ENCODE data around the gene MYBPH. TPM values are rescaled to one million over a fixed set of nuclear protein-coding genes. Genes with fewer than 3 reads are reported as not detected.

MYBPH gene
- polyA plus RNA-seq, 1 donor from 2014 or later = not detected

GRCh38 chr1:203200916-203201315 lies 25.3 kb upstream of the MYBPH start:
- H3K4me3 ChIP-seq (ENCODE audit: low read length) = no peak overlapping the region
- H3K9me3 ChIP-seq (ENCODE audit: low read length) = no peaks in the 10 kb centered on the region
- no peaks in the 10 kb centered on the region for H3F3A ChIP-seq (ENCODE audit: insufficient read depth, low read length, poor library complexity, severe bottlenecking)
- no peak overlapping the region for H2AFZ ChIP-seq (ENCODE audit: low read depth, low read length)
- no peak overlapping the region for H3K27ac ChIP-seq (ENCODE audit: low read length)
- no peak for TF ChIP-seq MXI1 (conservative IDR thresholded peaks at IDR 0.05; ENCODE audit: poor library complexity, severe bottlenecking)
- TF ChIP-seq POLR2AphosphoS5 (IDR thresholded peaks at IDR 0.05) = no peak
- no peaks in the 10 kb centered on the region for H4K20me1 ChIP-seq (ENCODE audit: insufficient read depth)
- no peaks in the 10 kb centered on the region for H3K36me3 ChIP-seq (ENCODE audit: insufficient read depth, low read length)
- H3K79me2 ChIP-seq (replicated peaks; ENCODE audit: insufficient read depth, low read length) = no peaks in the 10 kb centered on the region
- no peaks in the 10 kb centered on the region for H3K9me2 ChIP-seq (ENCODE audit: insufficient read depth, low read length)
- H3K27me3 ChIP-seq (ENCODE audit: insufficient read depth, low read depth, low read length) = no peaks in the 10 kb centered on the region
- no peak overlapping the region for H3K9ac ChIP-seq (ENCODE audit: low read length)
- H3K4me2 ChIP-seq (ENCODE audit: low read length) = no peak overlapping the region

GRCh38 chr1:203199816-203200571 lies 24.4 kb upstream of the MYBPH start:
- no peak overlapping the region for H3K4me2 ChIP-seq (ENCODE audit: low read length)
- no peaks in the 10 kb centered on the region for H3K27me3 ChIP-seq (ENCODE audit: insufficient read depth, low read depth, low read length)
- no peak overlapping the region for H3K9ac ChIP-seq (ENCODE audit: low read length)
- H3K27ac ChIP-seq (ENCODE audit: low read length) = no peak overlapping the region
- H3K36me3 ChIP-seq (ENCODE audit: insufficient read depth, low read length) = no peaks in the 10 kb centered on the region
- no peak for TF ChIP-seq RAD21 (conservative IDR thresholded peaks at IDR 0.05)
- no peak for TF ChIP-seq SMC3 (conservative IDR thresholded peaks at IDR 0.05; ENCODE audit: poor library complexity)
- no peak for TF ChIP-seq MXI1 (conservative IDR thresholded peaks at IDR 0.05; ENCODE audit: poor library complexity, severe bottlenecking)
- no peak for TF ChIP-seq EZH2 (IDR thresholded peaks at IDR 0.05; ENCODE audit: borderline replicate concordance, insufficient read depth, low read length, poor library complexity, severe bottlenecking)
- TF ChIP-seq TAF1 (IDR thresholded peaks at IDR 0.05; ENCODE audit: low read depth) = no peak
- no peak for TF ChIP-seq POLR2AphosphoS5 (IDR thresholded peaks at IDR 0.05)
- TF ChIP-seq EP300 (conservative IDR thresholded peaks at IDR 0.05; ENCODE audit: poor library complexity, severe bottlenecking) = no peak
- H3K9me3 ChIP-seq (ENCODE audit: low read length) = no peaks in the 10 kb centered on the region
- H3K9me2 ChIP-seq (ENCODE audit: insufficient read depth, low read length) = no peaks in the 10 kb centered on the region
- H3K4me3 ChIP-seq (ENCODE audit: low read length) = no peak overlapping the region
- H2AFZ ChIP-seq (ENCODE audit: low read depth, low read length) = no peak overlapping the region
- H4K20me1 ChIP-seq (ENCODE audit: insufficient read depth) = no peaks in the 10 kb centered on the region
- no peaks in the 10 kb centered on the region for H3F3A ChIP-seq (ENCODE audit: insufficient read depth, low read length, poor library complexity, severe bottlenecking)
- no peaks in the 10 kb centered on the region for H3K79me2 ChIP-seq (replicated peaks; ENCODE audit: insufficient read depth, low read length)

- no peak overlapping the region for H3K9ac ChIP-seq (ENCODE audit: low read length)
- no peaks in the 10 kb centered on the region for H3K9me3 ChIP-seq (ENCODE audit: low read length)
- no peaks in the 10 kb centered on the region for H3K9me2 ChIP-seq (ENCODE audit: insufficient read depth, low read length)
- H3K36me3 ChIP-seq (ENCODE audit: insufficient read depth, low read length) = no peaks in the 10 kb centered on the region
- H3K79me2 ChIP-seq (replicated peaks; ENCODE audit: insufficient read depth, low read length) = no peaks in the 10 kb centered on the region
- no peaks in the 10 kb centered on the region for H3K27me3 ChIP-seq (ENCODE audit: insufficient read depth, low read depth, low read length)
- H2AFZ ChIP-seq (ENCODE audit: low read depth, low read length) = no peak overlapping the region
- no peaks in the 10 kb centered on the region for H3F3A ChIP-seq (ENCODE audit: insufficient read depth, low read length, poor library complexity, severe bottlenecking)
- H3K4me3 ChIP-seq (ENCODE audit: low read length) = no peak overlapping the region
- no peaks in the 10 kb centered on the region for H4K20me1 ChIP-seq (ENCODE audit: insufficient read depth)
- H3K4me2 ChIP-seq (ENCODE audit: low read length) = no peak overlapping the region
- no peak overlapping the region for H3K27ac ChIP-seq (ENCODE audit: low read length)
- TF ChIP-seq POLR2AphosphoS5 (IDR thresholded peaks at IDR 0.05) = no peak
- TF ChIP-seq MXI1 (conservative IDR thresholded peaks at IDR 0.05; ENCODE audit: poor library complexity, severe bottlenecking) = no peak
- no peak for TF ChIP-seq SMC3 (conservative IDR thresholded peaks at IDR 0.05; ENCODE audit: poor library complexity)
Observed at GRCh38 chr1:203199481-203199815, 23.8 kb upstream of the MYBPH start.

GRCh38 chr1:203199002-203199401 lies 23.4 kb upstream of the MYBPH start:
- Histone ChIP-seq H3K79me2 (replicated peaks; ENCODE audit: insufficient read depth, low read length) (no peaks in the 10 kb centered on the region), H3K27me3 (ENCODE audit: insufficient read depth, low read depth, low read length) (no peaks in the 10 kb centered on the region), H3K27ac (ENCODE audit: low read length) (no peak overlapping the region), H3K4me2 (ENCODE audit: low read length) (no peak overlapping the region), H2AFZ (ENCODE audit: low read depth, low read length) (no peak overlapping the region), H3K9me3 (ENCODE audit: low read length) (no peaks in the 10 kb centered on the region), H3K4me3 (ENCODE audit: low read length) (no peak overlapping the region), H3K36me3 (ENCODE audit: insufficient read depth, low read length) (no peaks in the 10 kb centered on the region), H4K20me1 (ENCODE audit: insufficient read depth) (no peaks in the 10 kb centered on the region), H3K9me2 (ENCODE audit: insufficient read depth, low read length) (no peaks in the 10 kb centered on the region), H3F3A (ENCODE audit: insufficient read depth, low read length, poor library complexity, severe bottlenecking) (no peaks in the 10 kb centered on the region), H3K9ac (ENCODE audit: low read length) (no peak overlapping the region)
- TF ChIP-seq MXI1 (conservative IDR thresholded peaks at IDR 0.05; ENCODE audit: poor library complexity, severe bottlenecking) = no peak

Data from neural cell (in vitro differentiated cells).